Esophagus muscularis mucosa (tissue), 4 donors: ENCODE data around the gene TMEM129. TPM values are rescaled to one million over a fixed set of nuclear protein-coding genes. Genes with fewer than 3 reads are reported as not detected.

ENCODE experiments used
- DNase-seq: peaks from one replicate; pipeline ENCODE4 v3.0.0-alpha.2; 2017; ENCODE audit errors: extremely low spot score
- H3K27ac ChIP-seq, 4 donors: fragments of 200-600 bp; sonication (generic); replicated peaks in 1 of 4; 1 replicate in 3 of 4; 2 replicates in 1 of 4; pipeline ENCODE4 v1.5.1; 2016 to 2019; ENCODE audit warnings: mild to moderate bottlenecking in 1 of 4
- H3K27me3 ChIP-seq, 4 donors: fragments of 200-600 bp; sonication (generic); one replicate each; pipeline versions ENCODE4 v1.5.1 to v1.6.0; 2016 to 2019
- H3K36me3 ChIP-seq, 4 donors: fragments of 200-600 bp; sonication (generic); one replicate each; pipeline ENCODE4 v1.5.1; 2016 to 2019
- H3K4me1 ChIP-seq, 4 donors: fragments of 200-600 bp; sonication (generic); one replicate each; pipeline ENCODE4 v1.5.1; 2016 to 2019
- H3K4me3 ChIP-seq, 4 donors: fragments of 200-600 bp; sonication (generic); 1 replicate in 2 of 4; 2 replicates in 2 of 4; pipeline ENCODE4 v1.5.1; 2016 to 2019; ENCODE audit warnings: mild to moderate bottlenecking in 4 of 4, moderate library complexity in 1 of 4
- H3K9me3 ChIP-seq, 4 donors: fragments of 200-600 bp; sonication (generic); 1 replicate in 3 of 4; 2 replicates in 1 of 4; pipeline ENCODE4 v1.5.1; 2016 to 2019
- EP300 ChIP-seq: sonication (generic); formaldehyde crosslinking; IDR thresholded peaks from one replicate; pipeline ENCODE4 v1.6.1; 2017; ENCODE audit warnings: antibody characterized with exemption
- POLR2A ChIP-seq: fragments of 450-650 bp; IDR thresholded peaks from one replicate; pipeline ENCODE4 v1.6.1; 2017; ENCODE audit warnings: antibody characterized with exemption, moderate library complexity, mild to moderate bottlenecking, low read depth
- POLR2AphosphoS5 ChIP-seq, 2 donors: sonication (generic); formaldehyde crosslinking; IDR thresholded peaks; one replicate each; pipeline ENCODE4 v1.6.1; 2017; ENCODE audit warnings: antibody characterized with exemption in 2 of 2
- WGBS: methylation state at CpG from one replicate; pipeline ENCODE4 v1.1.5; 2018; 5-methylcytosine and 5-hydroxymethylcytosine counted together
- intact Hi-C: fragments of 100-400 bp; cut with DNase I; formaldehyde crosslinking; loops from one replicate; pipeline ENCODE4 v1.15.1; 2023
- total RNA-seq, 4 donors: library from RNA; depleted of rRNA; stranded (reverse); fragments of >200 nt; gene quantifications; one replicate each; pipeline versions ENCODE4 v1.1.0 to v1.2.1, GENCODE V29; 2016
- TF ChIP-seq, protein P1 (sequence below), 3 experiments: fragments of 200-600 bp in 2 of 3; fragments of 450-650 bp in 1 of 3; sonication (generic) in 2 of 3; IDR thresholded peaks; one replicate each; pipeline ENCODE4 v1.5.1; 2017 to 2019; ENCODE audit warnings: antibody characterized with exemption in 3 of 3, mild to moderate bottlenecking in 2 of 3, moderate library complexity in 1 of 3

The TMEM129 gene
- total RNA-seq, 4 donors from 2014 or later: 59.3 to 101 (median 72.6) TPM

DNA sequence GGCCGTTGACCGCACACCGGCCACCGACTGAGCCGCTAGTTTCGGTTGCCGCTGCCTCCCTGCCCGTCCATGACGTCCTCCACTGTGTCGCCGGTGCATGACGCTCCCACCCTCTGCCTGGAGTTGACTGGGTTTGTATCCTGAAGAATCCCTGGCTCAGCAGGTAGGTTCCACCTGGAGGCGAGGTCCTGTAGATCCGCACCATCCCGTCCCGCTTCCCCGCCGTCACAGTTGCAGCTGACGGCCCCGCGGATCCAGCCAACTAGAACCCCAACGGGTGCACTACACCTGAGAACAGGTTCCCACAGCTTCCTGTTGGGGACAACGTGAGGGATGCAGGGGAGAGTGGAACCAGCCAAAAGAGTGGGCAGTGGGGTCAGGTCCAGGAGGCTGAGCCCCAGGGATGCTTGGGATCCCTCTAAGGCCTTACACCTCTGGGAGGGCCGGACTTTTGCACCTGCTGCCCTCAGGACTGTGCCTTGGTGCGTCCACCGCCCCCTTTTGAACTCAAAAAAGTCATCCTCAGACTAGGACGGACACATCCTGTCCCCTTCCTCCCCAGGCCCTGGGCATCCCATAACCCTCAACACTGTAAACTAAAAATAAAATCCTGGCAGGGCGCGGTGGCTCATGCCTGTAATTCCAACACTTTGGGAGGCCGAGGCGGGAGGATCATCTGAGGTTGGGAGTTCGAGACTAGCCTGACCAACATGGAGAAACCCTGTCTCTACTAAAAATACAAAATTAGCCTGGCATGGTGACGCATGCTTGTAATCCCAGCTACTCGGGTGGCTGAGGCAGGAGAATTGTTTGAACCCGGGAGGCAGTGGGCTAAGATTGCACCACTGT, 7.9 kb downstream of the TMEM129 start:
- Histone ChIP-seq H3K36me3 (peaks cover 20 to 37% (median 25%) of the 10 kb centered on the region in 4 donors), H3K9me3 (no peaks in the 10 kb centered on the region), H3K4me1 (peaks cover 28 to 82% (median 58%) of the 10 kb centered on the region in 4 donors), H3K4me3 (peak overlapping the region; percentile 86 to 97 (median 92)), H3K27me3 (no peaks in the 10 kb centered on the region), H3K27ac (peak overlapping the region; percentile 98 to 100 (median 98))
- no peak for DNase-seq
- intact Hi-C loops: no loop called here
- TF ChIP-seq, protein P1, sequence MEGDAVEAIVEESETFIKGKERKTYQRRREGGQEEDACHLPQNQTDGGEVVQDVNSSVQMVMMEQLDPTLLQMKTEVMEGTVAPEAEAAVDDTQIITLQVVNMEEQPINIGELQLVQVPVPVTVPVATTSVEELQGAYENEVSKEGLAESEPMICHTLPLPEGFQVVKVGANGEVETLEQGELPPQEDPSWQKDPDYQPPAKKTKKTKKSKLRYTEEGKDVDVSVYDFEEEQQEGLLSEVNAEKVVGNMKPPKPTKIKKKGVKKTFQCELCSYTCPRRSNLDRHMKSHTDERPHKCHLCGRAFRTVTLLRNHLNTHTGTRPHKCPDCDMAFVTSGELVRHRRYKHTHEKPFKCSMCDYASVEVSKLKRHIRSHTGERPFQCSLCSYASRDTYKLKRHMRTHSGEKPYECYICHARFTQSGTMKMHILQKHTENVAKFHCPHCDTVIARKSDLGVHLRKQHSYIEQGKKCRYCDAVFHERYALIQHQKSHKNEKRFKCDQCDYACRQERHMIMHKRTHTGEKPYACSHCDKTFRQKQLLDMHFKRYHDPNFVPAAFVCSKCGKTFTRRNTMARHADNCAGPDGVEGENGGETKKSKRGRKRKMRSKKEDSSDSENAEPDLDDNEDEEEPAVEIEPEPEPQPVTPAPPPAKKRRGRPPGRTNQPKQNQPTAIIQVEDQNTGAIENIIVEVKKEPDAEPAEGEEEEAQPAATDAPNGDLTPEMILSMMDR (IDR thresholded peaks at IDR 0.05): no peak
- no peak for TF ChIP-seq POLR2AphosphoS5 (IDR thresholded peaks at IDR 0.05)
- no peak for TF ChIP-seq EP300
- no peak for TF ChIP-seq POLR2A
- 21% methylated on average over 34 of the region's 35 CpGs for WGBS

GRCh38 chr4:1712216-1713002, 8.7 kb downstream of the TMEM129 start, which contains the start of gene SLBP:
SLBP (minus strand) TSS chr4:1712319; CDS start chr4:1712188, 131 bp downstream.
- intact Hi-C loops: no loop called here
- H3K36me3 ChIP-seq: peaks cover 11 to 32% (median 17%) of the 10 kb centered on the region in 4 donors
- peak; percentile 98 for DNase-seq
- H3K4me3 ChIP-seq: peak within 1 kb of the TSS; percentile 86 to 97 (median 92)
- TF ChIP-seq EP300 (no peak), POLR2AphosphoS5 (IDR thresholded peaks at IDR 0.05) (peak; percentile 72 to 86), POLR2A (peak; percentile 56)
- TF ChIP-seq, protein P1 (IDR thresholded peaks at IDR 0.05): no peak
- peaks cover 22 to 74% (median 51%) of the 10 kb centered on the region in 4 donors for H3K4me1 ChIP-seq
- 0% methylated on average over 1 of the region's 98 CpGs for WGBS
- H3K27me3 ChIP-seq: no peaks in the 10 kb centered on the region
- no peaks in the 10 kb centered on the region for H3K9me3 ChIP-seq
- H3K27ac ChIP-seq: peak within 1 kb of the TSS; percentile 98 to 100 (median 98)

DNA sequence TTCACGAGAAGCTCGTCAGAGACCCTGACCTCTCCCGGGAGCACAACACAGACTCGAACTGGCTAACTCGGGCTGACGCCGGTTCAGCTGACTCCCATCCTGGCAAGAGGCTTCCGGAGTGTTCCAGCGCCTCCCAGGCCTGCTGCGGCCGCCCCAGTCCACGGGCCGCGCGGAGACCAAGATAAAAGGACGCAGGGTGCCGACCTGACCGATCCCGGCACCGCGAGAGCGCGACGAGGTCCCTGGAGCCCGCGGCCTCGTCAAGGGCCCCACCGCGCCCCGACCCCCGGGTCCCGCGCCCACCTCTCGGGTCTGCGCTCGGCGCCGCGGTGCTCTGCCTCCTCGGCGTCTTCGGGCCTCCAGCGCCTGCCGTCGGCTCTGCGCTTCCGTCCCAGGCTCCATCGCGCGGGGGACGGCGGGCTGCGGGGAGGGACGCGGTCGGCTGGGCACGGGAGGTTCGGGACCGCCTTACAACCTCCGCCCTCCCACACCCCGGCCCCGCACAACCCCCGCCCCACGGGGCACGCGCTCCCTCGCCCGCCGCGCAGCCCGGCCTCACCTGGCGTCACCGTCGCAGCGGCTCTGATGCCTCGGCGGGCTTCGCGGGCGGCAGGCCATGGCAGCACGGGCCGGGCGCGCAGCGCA, 9.4 kb downstream of the TMEM129 start:
- TF ChIP-seq, protein P1 (IDR thresholded peaks at IDR 0.05): no peak
- TF ChIP-seq EP300 (no peak), POLR2AphosphoS5 (IDR thresholded peaks at IDR 0.05) (peak in 1 of 2 donors; percentile 72)
- Histone ChIP-seq H3K27ac (peak overlapping the region; percentile 98 to 100 (median 98)), H3K36me3 (peaks cover 4 to 26% (median 11%) of the 10 kb centered on the region in 4 donors), H3K4me1 (peaks cover 22 to 68% (median 50%) of the 10 kb centered on the region in 4 donors), H3K4me3 (peak overlapping the region; percentile 86 to 97 (median 92)), H3K27me3 (no peaks in the 10 kb centered on the region), H3K9me3 (no peaks in the 10 kb centered on the region)
- intact Hi-C loops: no loop called here
- 0% methylated on average over 9 of the region's 85 CpGs for WGBS
- DNase-seq: no peak

DNA sequence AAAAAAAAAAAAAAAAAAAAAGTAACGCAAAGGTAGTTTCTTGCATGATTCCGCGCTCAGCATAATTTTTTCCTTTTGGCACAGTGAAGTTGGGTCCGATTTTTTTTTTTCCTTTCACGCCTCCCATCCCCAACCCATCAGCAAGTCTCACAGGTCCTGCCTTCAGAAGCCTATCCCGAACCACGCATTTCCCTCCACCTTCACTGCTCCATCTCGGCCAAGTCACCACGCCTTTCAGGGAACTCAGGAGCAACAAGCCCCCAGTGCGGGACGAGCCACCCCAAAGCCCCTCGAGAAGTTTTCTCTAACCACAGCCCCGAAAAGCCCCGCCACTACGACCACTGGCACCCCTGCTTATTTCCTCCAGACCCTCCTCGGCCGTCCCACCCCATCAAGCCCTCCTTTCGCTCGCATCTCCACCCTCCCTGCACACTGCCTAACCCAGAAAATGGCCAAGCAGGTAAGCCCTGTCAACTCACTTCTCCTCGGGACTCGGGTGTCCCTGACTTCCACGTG, 10.0 kb downstream of the TMEM129 start:
- peaks cover 22 to 62% (median 49%) of the 10 kb centered on the region in 4 donors for H3K4me1 ChIP-seq
- H3K36me3 ChIP-seq: peaks cover under 1 to 26% (median 11%) of the 10 kb centered on the region in 4 donors
- no peak for DNase-seq
- peak overlapping the region; percentile 98 to 100 (median 98) for H3K27ac ChIP-seq
- H3K4me3 ChIP-seq: peak overlapping the region; percentile 86 to 97 (median 92)
- no peaks in the 10 kb centered on the region for H3K27me3 ChIP-seq
- intact Hi-C loops: no loop called here
- no peaks in the 10 kb centered on the region for H3K9me3 ChIP-seq
- 13% methylated on average over 22 of the region's 22 CpGs for WGBS
- TF ChIP-seq POLR2A: no peak
- TF ChIP-seq POLR2AphosphoS5 (IDR thresholded peaks at IDR 0.05): no peak
- no peak for TF ChIP-seq EP300
- TF ChIP-seq, protein P1 (IDR thresholded peaks at IDR 0.05): no peak
